GM12873 (cell line): Measurements from ENCODE around the gene SPTB.

Experiments
- TF ChIP-seq, protein P1 (sequence below): IDR thresholded peaks from 2 replicates; pipeline ENCODE4 v1.5.1; 2012; ENCODE audit warnings: low read depth, mild to moderate bottlenecking, moderate library complexity, low read length, control low read depth; ENCODE audit not compliant: insufficient read depth; ENCODE audit errors: missing control alignments

SPTB gene

DNA sequence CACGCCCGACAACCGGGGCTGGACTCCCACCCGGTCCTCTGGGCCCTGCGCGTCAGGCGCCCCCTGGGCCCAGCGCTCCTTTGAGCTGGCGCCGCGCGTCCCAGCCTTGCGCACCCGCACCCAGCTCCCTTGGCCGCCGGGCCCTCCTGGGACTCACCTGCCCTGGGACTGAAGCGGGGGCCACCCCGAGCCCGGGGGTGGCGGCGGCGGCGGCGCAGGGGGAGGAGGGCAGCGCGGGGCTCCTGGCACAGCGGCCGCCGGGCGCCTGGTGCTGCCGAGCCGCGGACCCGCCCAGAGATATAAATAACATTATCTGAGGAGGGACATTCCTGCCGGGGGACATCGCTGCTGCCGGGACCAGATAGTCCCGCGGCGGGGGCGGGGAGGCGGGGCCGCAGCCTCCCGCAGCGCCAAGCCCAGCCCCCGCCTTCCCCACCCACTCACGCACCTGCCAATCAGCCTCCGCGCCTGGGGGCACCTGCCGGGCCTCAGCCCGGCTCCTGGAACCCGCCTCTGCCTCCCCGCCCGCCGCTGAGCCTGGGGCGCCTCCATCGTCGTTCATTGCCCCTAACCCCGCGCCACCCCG, at the start of gene SPTB:
Gene SPTB, minus strand, starts transcription at position 273 of the 586 bp plus-strand sequence. CDS start 56,813 bp downstream, outside the sequence.
- TF ChIP-seq, protein P1, sequence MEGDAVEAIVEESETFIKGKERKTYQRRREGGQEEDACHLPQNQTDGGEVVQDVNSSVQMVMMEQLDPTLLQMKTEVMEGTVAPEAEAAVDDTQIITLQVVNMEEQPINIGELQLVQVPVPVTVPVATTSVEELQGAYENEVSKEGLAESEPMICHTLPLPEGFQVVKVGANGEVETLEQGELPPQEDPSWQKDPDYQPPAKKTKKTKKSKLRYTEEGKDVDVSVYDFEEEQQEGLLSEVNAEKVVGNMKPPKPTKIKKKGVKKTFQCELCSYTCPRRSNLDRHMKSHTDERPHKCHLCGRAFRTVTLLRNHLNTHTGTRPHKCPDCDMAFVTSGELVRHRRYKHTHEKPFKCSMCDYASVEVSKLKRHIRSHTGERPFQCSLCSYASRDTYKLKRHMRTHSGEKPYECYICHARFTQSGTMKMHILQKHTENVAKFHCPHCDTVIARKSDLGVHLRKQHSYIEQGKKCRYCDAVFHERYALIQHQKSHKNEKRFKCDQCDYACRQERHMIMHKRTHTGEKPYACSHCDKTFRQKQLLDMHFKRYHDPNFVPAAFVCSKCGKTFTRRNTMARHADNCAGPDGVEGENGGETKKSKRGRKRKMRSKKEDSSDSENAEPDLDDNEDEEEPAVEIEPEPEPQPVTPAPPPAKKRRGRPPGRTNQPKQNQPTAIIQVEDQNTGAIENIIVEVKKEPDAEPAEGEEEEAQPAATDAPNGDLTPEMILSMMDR = no peak

- TF ChIP-seq, protein P1 = no peak
Measured at GRCh38 chr14:64929014-64929359, 49.3 kb upstream of the SPTB start.

DNA sequence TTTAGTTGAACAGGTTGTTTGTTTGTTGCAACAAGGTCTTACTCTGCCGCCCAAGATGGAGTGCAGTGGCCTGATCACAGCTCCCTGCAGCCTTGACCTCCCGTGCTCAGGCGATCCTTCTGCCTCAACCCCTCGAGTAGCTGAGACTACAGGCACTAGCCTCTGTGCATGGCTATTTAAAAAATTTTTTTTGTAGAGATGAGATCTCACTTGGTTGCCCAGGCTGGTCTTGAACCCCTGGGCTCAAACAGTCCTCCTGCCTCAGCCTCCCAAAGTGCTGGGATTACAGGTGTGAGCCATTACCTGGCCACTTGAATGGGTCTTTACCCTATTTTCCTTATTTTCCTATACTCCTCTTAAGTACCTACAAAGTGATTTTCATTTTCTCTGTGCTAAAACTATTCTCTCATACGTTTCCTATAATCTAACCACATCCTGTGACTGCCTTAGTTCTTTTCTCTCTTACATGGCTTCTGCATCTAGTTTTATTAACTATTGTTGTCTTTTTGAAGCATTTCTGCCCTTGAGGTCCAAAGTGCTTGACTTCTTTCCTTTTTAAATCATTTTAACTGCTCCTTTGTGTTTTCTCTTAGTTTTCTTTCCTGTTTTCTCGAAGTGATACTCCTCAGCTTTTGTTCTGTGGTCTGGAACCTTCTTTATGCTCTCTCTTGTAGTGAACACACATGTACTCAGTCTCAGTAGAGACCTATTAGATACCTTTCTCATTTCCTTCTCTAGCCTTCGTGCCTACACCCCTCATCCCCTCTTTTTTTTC, 48.7 kb upstream of the SPTB start:
- TF ChIP-seq, protein P1 = no peak

DNA sequence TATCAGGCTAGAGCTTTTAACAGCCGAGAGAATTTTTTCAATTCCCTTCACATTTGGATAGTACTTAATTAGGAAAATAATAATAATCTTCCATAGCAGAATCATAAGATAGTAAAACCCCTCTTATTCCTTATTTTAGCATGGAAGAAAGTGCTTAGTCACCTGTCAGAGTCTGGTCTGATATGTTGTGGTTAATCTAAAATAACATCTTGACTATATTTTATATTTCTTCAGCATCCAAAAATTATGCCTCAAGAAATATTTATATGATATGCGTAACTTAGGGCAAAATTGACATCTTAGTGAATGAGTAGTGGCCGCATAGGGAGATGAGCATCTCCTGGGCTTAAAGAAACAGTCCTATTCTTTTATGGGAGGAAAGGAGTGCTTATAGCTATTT, 47.3 kb upstream of the SPTB start:
- TF ChIP-seq, protein P1 = no peak

DNA sequence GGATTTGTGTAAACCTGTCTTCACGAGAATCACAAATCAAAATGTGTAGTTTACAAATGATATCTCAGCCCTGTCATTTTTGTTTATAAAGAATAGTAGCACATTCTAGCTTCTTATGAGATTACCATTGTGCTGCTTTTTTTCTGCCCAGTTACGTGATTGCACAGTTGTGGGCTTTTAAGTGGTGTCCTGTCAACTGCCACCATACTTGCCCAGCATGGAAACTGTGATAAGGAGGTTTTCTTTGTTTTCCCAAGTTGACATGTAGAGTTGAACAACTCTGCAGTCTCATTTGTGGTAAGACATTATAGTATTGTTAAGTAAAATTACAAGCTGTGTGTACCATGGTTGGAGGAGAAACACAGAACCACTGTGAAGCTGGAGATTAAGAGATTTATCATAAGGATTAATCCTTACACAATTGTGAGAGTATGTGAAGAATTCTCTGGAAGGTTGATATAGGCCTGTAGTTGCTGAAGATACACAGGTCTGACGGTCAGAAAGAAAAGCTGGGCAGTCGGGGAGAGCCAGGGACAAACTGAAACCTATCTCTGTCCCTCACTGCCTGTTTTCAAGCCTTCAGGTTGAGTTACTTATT, 46.8 kb upstream of the SPTB start:
- TF ChIP-seq, protein P1 = no peak

DNA sequence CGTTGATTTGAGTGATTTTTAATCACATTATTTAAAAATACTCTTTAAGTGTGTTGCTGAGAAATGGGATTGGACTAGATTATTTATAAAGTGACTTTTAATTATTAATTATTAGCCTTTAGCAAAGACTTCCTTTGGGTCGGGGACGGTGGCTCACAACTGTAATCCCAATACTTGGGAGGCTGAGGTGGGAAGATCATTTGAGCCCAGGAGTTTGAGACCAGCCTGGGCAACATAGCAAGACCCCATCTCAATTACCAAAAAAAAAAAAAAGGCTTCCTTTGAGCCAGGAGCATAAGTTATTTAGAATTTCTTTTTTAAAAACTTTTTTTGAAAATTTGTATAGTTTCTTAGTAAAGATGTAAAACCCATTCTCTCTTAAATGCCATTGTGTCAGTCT, 43.3 kb upstream of the SPTB start:
- TF ChIP-seq, protein P1 = no peak

DNA sequence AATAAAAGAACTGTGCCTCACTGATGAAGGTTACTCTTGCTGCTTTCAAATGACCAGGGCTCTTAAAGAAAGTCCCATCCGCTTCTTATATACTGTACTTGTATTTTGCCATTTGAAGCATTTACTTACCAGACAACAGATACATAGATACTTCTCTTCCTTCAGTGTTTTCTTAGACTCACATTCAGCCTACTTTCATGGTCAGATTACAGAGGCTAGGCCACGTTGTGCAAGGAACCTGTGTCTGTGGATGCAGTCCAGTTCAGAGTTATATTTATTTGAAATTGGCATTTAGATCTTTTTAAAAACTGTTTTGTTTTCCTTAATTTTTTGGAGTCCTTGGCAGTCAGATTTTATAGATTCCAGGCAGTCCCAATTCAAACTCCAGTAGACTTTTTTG, 40.8 kb upstream of the SPTB start:
- TF ChIP-seq, protein P1 = no peak
